ENCODE data around the gene HSPG2. TPM values are rescaled to one million over a fixed set of nuclear protein-coding genes. Genes with fewer than 3 reads are reported as not detected.
A peak's percentile ranks its signal among the peaks of the same experiment; 100 is the strongest.
"Not testable (repeated sequence)": the region's sequence is repeated elsewhere in the genome, so short reads cannot be mapped to it uniquely, and the experiment has no call there.

Gene HSPG2
- polyA plus RNA-seq, 10 donors, result 190 to 364 (median 273) TPM

DNA sequence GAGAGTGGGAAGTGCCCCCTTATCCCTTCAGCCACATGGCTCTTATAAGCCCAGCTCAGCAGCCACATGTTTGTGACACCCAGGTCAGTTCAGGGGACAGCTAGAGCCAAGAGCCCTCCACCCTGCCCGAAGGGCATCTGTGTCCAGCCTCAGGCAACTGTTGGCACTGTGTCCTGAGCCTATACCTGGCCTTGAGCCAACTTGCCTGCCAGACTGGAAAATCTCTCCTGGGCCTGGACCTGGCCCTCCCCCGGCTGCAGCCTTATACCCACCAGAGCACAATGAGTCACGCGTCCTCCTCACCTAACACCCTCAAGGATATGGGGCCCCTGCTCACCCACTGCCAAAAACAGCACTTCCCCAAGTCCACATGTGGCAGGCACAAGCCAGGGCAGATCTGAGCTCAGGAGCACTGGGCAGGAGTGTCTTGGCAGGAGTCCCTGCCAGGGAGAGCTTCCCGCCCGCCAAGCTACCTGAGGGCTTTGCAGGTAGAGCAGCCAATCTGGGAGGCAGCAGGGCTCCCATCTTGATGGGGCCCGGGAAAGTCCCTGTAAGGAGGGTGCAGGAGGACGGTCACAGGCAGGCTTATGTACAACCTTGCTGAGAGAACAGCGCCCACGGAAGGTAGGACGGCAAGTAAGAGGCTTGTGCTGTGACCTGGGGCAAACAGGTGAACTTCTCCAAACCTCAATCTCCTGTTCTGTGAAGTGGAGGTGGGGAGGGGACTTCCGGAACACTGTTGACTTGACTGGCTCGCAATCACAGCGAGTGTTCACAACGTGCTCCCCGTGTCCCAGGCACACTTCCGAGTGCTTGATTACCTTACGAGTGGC lies 19.8 kb upstream of the HSPG2 start:
- DNase-seq, result no peak

DNA sequence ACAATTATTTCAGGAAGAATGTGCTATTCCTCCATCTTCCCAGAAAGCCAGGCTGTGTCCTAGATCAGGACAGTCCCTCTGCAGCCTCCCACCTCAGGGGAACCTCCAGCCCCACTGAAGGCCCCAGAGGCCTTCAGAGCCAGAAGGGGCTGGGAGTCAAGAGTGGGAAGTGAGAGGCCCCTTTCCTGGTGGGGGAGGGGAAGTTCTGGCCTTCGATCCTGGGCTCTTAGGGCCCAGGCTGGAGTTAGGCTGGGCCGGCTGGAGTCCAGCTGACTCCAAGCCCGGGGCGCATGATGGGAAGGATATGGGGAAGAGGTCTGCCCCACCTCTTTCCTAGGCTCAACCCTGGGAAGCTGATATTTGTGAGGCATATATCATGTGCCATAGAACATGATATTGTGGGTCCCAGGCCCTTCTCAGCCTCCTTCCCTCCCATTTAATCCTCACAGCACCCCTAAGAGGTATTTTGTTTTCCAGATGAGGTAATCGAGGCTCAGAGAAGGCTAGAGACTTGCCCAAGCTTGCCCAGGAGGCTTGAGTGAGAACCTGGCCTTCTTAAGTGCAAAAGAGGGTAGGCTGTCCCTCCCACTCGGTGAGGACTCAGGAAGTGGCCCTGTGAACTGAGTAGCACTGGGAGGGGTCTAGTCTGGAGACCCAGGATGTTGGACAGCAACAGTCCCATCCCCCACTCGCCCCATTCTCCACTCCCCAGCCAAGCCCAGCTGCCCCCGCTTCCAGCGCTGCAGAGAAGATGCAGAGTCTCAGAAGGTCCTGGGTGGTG lies 18.6 kb upstream of the HSPG2 start:
- peak in 1 of 3 donors; percentile 77 for DNase-seq

DNA sequence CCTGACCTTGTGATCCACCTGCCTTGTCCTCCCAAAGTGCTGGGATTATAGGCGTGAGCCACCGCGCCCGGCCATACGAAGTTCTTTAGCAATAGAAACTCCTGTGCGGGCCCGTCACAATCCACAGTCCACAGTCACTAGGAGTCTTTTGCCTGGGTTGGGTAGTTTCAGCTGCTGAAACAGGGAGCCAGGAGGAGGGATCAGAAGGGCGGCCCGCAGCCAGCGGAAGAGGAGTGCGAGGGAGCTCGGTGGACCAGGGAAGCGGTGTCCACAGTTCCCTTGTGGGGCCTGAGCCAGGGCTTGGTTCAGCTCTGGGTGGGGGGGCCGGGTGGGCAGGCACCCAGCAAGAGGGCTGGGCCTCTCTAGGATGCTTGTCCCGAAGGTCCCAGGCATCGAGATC lies 17.9 kb upstream of the HSPG2 start:
- DNase-seq, result peak in 2 of 3 donors; percentile 68 to 78

DNA sequence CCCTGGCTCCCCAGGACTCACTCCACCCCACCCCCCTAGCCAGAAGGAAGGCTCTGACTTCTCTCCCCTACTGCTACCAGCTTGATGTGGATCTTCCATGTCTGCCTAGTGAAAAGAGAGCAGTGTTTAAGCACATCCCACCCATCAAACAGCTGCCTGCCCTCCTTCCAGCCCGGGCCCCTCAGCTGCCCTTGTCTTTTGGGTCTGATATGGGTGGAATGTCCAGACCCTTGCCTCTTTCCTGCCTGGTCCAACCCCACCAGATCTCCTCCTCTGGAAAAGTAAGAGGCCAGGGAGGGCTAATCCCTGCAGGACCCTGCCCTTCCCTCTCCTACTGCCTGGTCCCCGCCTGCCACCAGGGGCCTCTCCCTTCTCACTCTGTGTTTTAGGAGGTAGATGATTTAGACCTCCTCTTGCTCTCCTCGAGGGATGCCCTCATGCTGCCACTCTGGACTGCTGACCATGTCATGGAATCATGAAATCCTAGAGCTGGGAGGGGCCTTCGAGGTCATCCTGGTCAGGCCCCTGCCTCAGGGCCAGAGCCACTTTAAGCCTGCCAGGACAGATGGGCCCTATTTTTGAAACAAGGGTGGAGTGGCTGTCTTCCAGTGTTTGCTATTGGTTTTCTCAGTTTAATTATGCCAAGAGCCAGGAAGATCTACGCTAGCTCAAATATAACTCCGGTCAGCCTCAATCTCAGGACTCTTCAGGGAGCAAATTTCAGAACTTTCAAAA lies 15.8 kb upstream of the HSPG2 start:
- DNase-seq, result peak in 1 of 3 donors; percentile 39

DNA sequence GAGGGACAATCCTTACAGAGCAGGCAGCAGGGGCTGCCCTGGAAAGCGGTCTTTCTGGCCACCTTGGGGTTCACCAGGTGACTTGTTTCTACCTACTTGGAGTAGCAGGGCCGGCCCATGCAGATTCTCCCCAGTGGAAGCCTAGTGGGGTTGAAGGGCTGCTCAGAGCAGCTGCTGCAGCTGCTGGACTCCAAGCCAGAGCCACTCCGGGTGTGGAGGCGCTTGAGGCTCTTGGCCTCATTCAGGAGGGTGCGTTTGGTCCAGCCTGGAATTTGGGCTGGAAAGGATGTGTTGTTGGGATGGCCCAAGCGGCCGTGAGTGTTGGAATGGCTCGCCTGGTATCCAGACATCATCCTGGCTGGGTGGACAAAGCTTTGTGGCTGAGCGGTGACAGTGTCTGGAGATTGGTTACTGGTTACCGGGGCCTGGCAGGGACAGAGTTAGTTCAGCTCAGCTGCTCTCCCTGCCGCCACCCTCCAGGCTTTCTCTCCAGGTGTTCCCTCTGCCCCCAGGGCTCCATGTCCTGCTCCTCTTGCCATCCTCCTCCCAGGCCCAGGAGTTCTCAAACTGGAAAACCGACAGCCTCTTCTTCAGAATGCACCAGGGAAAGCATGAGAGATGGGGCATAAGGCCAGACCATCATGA lies 14.2 kb upstream of the HSPG2 start:
- peak in 1 of 3 donors; percentile 67 for DNase-seq

DNA sequence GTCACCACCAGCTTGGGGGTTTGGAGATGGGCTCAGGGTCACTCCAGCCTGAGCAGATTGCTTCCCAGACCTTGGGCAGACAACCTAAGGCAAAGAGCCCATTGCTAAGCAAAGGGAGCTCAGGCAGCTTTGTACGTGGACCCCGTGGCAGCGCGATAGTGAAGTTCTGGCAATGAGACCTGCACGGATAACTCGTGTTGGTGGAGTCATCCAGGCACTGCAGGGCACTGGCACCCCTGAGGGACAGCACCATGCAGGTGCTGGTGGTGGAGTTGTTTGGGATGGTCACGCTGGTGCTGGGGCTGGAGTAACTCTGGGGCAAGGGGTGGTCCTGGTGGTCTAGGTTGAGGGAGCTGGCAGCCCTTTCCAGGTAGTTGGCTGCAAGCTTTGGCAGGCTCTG lies 13.6 kb upstream of the HSPG2 start:
- DNase-seq, result no peak

DNA sequence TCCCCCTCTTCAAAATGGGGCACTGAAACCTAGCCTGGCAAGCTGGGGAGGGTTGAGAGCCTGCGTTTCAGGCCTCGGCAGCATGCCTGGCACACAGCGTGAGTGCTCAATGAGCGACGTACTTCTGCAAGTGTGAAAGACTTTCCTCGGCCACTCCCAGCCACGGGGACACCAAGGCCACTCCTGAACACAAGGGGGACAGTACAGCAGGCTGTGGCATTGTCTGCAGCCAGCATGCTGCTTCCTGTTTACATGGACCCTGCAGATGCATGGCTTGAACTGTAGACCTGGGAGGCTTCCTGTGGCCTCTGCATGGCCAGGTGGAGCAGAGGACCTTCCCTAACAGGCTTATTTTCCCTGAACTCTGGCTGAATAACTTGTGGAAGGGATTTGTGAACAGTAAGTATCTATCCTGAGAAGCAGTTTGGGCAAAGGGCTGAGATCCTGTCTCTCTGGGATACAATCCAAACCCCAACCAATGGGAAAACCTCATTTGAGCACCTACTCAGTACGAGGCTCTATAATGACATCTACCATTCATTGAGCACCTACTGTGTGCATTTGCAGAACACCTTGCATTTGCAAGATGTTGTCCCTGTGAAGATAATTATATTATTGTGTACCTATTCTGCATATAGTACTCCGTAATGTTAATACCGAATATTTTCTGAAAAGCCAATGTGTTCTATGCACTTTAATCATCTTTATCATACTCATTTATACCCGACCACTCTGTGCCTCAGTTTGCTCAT lies 9.9 kb upstream of the HSPG2 start:
- DNase-seq, result peak in 1 of 3 donors; percentile 36

DNA sequence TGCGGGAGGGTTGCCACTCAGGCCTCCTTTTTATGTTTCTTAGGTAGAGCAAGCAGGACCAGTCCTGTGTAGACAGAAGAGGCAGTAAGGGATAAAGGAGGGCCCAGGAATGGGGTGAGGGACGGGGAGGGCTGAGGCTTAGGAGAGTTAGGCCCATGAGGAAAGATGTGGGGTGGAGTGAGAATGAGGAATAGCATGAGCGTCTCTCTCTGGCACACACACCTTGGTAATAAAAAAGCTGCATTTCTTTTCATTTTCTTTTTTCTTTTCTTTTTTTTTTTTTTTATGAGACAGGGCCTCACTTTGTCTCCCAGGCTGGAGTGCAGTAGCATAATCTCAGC lies 7.6 kb upstream of the HSPG2 start:
- no peak for DNase-seq

DNA sequence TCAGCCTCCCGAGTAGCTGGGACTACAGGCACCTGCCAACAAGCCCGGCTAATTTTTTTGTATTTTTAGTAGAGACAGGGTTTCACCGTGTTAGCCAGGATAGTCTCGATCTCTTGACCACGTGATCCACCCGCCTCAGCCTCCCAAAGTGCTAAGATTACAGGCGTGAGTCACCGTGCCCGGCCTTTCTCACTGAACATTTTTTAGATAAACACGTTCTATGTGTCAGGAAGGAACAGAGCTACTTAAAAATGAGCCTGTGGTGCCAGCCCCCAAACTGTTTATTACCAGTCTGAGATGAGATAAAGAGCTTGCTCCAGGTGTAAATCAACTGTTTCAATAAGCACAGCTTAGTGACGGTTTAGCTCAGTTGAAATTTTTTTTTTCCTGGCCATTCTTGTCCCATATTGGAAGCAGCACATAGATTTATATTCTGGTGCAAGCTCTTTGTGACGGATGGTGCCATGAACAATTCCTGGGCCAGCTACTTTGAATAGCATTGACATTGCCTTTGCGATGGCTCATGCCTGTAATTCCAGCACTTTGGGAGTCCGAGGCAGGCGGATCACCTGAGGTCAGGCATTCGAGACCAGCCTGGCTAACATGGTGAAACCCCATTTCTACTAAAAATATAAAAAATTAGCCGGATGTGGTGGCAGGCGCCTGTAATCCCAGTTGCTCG lies 6.0 kb upstream of the HSPG2 start:
- DNase-seq, result not testable (repeated sequence)

DNA sequence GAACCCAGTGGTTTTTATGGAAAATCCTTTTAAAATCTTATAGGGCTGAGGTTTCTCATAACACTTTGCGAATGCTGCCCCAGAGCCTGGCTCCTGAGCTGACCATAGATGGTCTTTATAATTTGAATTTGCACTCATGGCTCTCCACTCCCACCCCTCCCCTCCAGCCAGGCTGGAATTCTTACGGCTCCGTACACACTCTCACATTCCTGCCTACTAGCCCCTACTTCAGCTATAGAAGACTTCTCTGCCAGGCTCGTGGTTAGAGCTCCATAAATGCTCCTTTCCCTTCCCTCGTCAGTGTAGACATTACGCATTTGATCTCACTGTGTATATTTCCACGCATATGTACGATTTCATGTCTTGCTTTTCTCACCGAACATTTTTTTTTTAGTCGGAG lies 5.4 kb upstream of the HSPG2 start:
- no peak for DNase-seq

DNA sequence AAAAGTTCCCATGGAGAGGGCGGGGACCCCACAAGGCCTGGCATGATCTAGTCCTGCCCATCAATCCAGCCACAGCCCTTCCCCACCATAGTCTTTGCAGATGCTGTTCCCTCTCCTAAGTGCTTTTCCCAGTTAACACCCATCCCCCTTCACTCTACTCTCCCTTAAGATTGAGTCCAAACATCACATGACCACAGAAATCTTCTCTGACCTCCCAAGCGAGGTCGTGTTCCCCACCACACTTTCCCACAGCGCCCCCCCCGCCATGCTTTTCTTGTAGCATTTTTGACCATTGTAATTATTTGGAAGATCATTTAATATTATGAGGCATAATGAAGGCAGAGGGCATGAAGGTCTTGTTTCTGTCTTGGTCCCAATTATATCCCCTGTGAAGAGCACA lies 4.3 kb upstream of the HSPG2 start:
- no peak for DNase-seq

DNA sequence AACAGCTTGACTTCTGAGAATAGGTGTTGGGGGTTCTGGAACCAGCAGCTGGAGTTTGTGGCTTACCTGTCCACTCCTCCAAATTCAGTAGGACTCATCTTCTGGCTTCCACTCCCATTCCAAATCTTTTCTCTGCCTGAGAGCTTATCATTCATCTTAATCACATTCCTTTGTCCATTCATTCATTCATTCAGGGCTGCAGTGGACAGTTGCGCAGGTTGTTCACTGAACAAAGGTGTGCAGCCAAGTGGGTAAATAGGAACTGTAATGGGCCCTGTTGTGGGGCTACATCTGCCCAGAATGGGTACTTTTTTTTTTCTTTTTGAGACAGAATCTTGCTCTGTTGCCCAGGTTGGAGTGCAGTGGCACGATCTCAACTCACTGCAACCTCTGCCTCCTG lies 3.4 kb upstream of the HSPG2 start:
- no peak for DNase-seq

DNA sequence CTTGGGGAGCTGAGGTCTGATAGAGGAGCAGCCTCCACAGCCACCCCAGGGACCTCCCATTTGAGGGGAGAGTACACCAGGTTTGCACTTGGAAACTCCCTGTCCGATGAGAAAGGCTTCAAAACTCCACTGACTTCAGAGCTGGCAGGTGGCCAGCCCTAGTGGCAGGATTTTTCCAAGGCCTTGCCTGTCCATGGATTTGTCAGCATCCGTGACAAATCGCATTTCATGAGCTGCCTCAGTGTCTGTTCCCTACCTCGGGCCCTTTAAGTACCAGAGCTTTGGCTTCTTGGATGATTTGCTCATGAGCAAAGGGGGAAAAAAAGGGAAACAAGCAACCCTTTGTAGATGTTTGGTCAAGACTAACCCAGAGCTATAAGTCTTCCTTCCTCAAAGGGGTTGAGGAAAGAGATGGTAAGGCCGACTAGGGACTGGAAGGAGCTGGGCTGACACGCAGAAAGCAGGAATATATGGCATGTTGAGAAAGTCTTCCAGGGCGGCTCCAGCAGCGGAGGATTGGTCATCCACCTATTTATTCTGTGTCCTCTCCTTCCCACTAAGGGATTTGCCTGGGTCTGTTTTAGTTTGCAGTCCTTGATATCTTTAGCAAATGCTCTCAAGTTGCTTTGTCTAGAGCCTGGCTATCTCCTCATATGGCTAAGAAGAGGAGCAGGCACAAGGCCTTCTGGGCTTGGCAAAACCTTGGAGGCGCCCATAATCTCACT lies 2.7 kb upstream of the HSPG2 start:
- peak; percentile 90 to 97 (median 94) for DNase-seq

DNA sequence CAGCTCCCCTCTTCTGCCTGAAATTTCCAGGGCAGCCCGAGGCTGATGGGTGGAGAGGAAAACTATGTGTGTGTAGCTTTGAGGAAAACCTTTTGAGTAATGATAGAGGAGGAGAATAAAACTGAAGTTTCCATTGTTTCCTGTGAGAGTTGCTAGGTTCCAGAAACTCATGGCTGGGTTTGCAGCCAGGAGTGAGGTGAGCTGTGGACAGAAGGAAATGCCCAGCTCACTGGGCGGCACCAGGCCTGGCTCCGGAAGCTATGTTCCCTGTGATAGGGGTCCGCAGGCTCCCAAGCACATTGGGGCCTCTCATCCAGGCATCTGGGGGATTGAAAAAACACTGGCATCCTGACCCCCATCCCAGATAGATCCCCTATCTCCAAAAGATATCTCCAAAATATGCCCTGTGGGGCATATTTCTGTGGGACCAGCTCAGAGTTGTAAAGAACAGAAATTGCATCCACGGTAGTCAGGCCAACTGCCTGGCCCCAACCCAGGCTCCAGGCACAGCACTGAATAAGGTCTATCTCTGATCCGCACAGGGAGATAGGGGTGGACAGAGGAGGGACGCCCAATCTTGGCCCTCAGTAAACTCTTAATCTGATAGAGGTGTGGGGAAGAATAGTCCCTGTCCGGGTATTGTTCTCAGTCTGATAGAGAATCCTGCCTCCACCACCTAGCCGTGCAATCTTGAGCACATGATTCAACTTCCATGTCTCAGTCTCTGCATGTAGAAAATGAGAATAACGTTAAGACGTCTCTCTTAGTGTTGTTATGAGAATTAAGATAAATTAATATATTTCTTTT lies 1.8 kb upstream of the HSPG2 start:
- DNase-seq, result peak in 2 of 3 donors; percentile 63 to 81

DNA sequence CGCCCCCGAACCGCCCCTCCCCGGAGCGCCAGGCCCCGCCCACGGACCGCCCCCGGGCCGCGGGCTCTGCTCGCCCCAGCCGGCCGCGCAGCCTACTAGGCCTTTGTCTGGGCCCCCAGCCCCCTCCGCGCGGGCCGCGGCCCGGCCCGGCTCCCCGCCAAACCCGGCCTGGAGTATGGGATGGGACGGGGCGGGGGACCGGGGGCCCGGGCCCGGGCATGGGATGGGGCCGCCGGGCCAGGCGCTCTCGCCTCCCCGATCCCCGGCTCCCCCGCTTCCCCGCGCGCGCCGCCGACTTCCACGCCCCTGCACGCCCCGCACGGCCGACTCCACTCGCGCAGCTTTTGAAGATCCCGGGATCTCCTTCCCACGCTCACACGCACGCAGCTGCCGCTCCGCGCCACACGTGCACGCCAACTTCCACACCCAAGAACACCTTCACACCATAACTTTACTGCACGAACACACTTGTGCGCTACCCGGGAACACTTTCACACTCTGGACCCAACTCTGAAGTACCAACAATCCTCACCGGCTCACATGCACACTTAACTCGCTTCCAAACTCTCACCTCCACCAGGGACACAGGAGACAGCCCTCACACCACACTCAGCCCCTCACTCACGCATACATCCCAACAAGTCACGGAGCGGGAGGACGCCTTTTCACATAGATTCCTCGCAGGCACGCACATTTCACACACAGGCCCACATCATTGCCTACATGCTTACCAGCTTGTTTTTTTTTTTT lies 437 bp upstream of the HSPG2 start:
- DNase-seq, result peak; percentile 89 to 93 (median 90)

DNA sequence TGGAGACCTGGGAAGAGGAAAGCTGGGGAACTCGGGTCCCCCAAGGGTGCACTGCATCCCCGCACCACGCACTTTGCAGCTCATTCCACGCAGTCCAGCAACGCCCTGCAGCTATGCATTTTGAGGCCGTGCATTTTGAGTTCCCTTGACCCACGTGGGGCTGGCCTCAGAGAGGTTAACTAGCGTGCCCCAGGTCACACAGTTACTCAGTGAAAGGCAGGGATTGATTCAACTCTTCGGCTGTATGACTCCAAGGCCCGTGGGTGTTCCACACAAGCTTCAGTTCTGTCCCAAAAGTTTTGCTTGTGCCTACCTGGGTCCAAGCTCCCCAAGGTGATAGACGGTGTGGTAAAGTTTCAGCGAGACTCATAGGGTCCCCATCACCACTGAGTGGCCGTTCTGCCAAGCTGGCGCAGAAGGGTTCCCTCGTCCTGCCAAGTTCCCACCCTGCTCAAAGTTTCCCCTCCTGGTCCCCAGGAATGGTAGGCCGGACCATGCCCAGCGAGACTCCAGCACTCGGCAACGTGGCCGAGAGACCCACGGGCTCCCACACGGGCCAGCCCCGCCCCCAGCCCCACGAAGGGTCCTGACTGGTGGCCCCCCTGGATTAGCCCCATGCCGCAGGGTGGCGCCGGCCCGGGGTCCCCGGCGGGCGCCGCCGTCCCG lies 611 bp downstream of the HSPG2 start:
- peak in 1 of 3 donors; percentile 63 for DNase-seq

DNA sequence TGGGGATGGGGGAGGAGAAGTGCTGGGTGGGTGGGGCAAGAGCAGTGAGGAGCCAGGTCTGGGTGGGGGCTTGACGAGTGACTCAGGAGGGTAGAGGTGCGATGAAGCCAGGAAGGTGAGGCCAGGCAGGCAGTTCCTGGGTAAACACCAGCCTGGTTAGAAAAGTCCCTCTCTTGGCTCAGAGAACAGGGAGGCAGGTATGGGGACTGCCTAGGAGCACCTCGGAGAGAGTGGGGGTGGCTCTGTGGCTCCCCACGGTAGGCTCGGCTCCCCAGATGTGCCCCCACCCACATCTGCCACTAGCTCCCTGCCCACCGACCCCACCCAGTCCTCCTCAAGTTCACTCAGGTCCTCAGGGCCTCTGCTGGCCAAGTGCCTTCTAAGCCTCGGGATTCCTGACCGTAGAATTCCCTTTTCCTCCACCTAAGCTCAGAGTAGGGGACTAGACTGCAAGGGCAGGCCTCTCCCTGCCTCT lies 1.2 kb downstream of the HSPG2 start:
- no peak for DNase-seq

Measured in muscle of back (tissue), 11 donors.